Pancreas (tissue), 10 donors: Measurements from ENCODE around the gene FYB1. TPM values are rescaled to one million over a fixed set of nuclear protein-coding genes. Genes with fewer than 3 reads are reported as not detected.
"Not testable (repeated sequence)": the region's sequence is repeated elsewhere in the genome, so short reads cannot be mapped to it uniquely, and the experiment has no call there.

Source experiments
- ATAC-seq, 4 donors: fragments of 200-7000 bp; cut with Tn5 transposase; one replicate each; pipeline versions ENCODE4 v1.8.0 to v1.9.1; 2020; ENCODE audit warnings: mild to moderate bottlenecking in 4 of 4, moderate library complexity in 4 of 4
- DNase-seq, 6 donors: peaks; one replicate each; pipeline ENCODE4 v3.0.0-alpha.2; 2020
- FAIRE-seq: peaks from 2 replicates; lab custom pipeline; 2012; peaks lifted over from hg19 to GRCh38; lab: Jason Lieb, UNC
- H3K27ac ChIP-seq, 4 donors: fragments of 200-600 bp; sonication (generic); 1 replicate in 3 of 4; 2 replicates in 1 of 4; pipeline versions ENCODE4 v1.5.0 to v1.8.0; 2020
- H3K27me3 ChIP-seq, 4 donors: fragments of 200-600 bp; one replicate each; pipeline ENCODE4 v1.8.0; 2021
- H3K36me3 ChIP-seq, 3 donors: fragments of 200-600 bp; sonication (generic) in 1 of 3; one replicate each; pipeline versions ENCODE4 v1.5.0 to v1.8.0; 2020 to 2021
- H3K4me1 ChIP-seq, 3 donors: fragments of 200-600 bp; one replicate each; pipeline ENCODE4 v1.8.0; 2021
- H3K4me3 ChIP-seq, 4 donors: fragments of 200-600 bp; sonication (generic) in 2 of 4; one replicate each; pipeline versions ENCODE4 v1.5.0 to v1.8.0; 2020 to 2021
- H3K9me3 ChIP-seq, 4 donors: fragments of 200-600 bp; one replicate each; pipeline ENCODE4 v1.8.0; 2021
- WGBS, 2 donors: extraction: QIAGEN DNeasy Blood & Tissue Kit; methylation state at CpG; one replicate each; pipeline ENCODE4 v1.1.7; 2013; 5-methylcytosine and 5-hydroxymethylcytosine counted together
- intact Hi-C, 3 donors: fragments of 100-400 bp; cut with DNase I; formaldehyde crosslinking; loops; one replicate each; pipeline versions ENCODE4 v1.11.1 to v1.14.2; 2022
- polyA plus RNA-seq, 2 donors: library from polyadenylated mRNA; stranded (reverse); fragments of 200-250 nt; gene quantifications; one replicate each; pipeline ENCODE4 v1.2.3, GENCODE V29; 2013
- total RNA-seq, 6 donors: library from RNA; stranded (reverse); fragmentation: NEBNext Ultra II Directional in 4 of 6; extraction: Animal tissue kit (Norgen Biotek cat#: 25700) in 4 of 6; gene quantifications; one replicate each; pipeline versions ENCODE4 v1.2.1 to v1.2.4, GENCODE V29; 2021 to 2023
- TF ChIP-seq, protein P1 (sequence below), 4 donors: fragments of 200-600 bp; sonication (generic) in 3 of 4; IDR thresholded peaks; one replicate each; pipeline versions ENCODE4 v1.5.0 to v1.8.0; 2021; ENCODE audit warnings: antibody characterized with exemption in 4 of 4
- donor health status: healthy with polysubstance abuse.
- donor health status: DM: no; HTN: no; CAD: no; lungs with moderate emphysema.
- donor health status: DM: no; HTN: no; CAD: no.
- donor health status: control.
- donor health status: control.
- donor health status: Bipolar disorder and iron deficiency.
- donor health status: DM: yes; HTN: yes; CAD: no.
- donor health status: DM: no; HTN: no; CAD: no.
- donor health status: DM: no; HTN: no; CAD: no.
- donor health status: DM: yes; HTN: yes; CAD: no.

FYB1 gene
- total and polyA plus RNA-seq, 8 donors: 0.49 to 16.9 (median 1.6) TPM

DNA sequence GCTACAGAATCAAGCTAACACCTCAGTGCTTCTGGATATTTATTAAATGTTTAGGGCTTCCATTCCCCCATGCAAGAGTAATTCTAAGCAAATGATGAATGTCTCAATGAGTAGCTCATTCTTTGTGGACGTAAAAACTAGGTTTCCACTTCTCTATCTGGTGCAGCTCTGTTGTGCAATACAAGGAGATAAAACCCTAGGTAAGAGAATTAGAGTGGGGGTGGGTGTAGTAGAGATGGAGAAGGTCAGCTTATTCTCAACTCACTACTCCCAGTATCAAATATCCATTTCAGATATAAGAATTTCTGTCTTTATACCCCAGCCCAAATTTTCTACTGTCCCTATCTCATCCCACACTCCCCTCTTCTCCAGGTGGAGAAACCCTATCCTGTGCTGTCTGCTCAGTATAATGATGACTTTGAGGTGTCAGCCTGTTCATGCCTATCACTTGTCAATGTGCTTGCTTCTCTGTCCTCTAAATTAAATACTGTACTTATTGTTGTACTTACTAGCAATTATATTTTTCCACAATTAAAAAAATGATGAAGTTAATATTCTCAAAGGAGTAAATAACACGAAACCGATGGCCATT lies 4.3 kb upstream of the FYB1 start:
- Histone ChIP-seq H3K9me3 (no peaks in the 10 kb centered on the region), H3K36me3 (no peaks in the 10 kb centered on the region), H3K27ac (no peak overlapping the region), H3K27me3 (no peaks in the 10 kb centered on the region), H3K4me3 (no peak overlapping the region), H3K4me1 (no peaks in the 10 kb centered on the region)
- ATAC-seq (no peak), DNase-seq (no peak), FAIRE-seq (no peak)
- WGBS, 2 donors: 56 to 60% methylated on average over 3 of the region's 3 CpGs
- intact Hi-C loops: loop anchor here in 1 of 3 donors (10.0 kb wide), 1 partner anchor 321 kb away; no protein-coding TSS in a partner anchor
- TF ChIP-seq, protein P1, sequence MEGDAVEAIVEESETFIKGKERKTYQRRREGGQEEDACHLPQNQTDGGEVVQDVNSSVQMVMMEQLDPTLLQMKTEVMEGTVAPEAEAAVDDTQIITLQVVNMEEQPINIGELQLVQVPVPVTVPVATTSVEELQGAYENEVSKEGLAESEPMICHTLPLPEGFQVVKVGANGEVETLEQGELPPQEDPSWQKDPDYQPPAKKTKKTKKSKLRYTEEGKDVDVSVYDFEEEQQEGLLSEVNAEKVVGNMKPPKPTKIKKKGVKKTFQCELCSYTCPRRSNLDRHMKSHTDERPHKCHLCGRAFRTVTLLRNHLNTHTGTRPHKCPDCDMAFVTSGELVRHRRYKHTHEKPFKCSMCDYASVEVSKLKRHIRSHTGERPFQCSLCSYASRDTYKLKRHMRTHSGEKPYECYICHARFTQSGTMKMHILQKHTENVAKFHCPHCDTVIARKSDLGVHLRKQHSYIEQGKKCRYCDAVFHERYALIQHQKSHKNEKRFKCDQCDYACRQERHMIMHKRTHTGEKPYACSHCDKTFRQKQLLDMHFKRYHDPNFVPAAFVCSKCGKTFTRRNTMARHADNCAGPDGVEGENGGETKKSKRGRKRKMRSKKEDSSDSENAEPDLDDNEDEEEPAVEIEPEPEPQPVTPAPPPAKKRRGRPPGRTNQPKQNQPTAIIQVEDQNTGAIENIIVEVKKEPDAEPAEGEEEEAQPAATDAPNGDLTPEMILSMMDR (IDR thresholded peaks at IDR 0.05): no peak

DNA sequence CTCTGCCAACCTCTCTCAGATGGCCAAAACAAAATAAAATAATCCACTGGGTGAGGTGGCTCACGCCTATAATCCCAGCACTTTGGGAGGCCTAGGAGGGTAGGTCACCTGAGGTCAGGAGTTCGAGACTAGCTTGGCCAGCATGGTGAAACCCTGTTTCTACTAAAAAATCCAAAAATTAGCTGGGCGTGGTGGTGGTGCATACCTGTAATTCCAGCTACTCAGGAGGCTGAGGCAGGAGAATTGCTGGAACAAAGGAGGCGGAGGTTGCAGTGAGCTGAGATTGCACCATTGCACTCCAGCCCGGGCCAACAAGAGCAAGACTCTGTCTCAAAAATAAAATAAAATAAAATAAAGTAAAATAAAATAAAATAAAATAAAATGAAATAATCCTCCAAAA lies 2.3 kb upstream of the FYB1 start:
- not testable (repeated sequence) for H3K4me3 ChIP-seq, H3K4me1 ChIP-seq, H3K27ac ChIP-seq, DNase-seq, H3K36me3 ChIP-seq, ATAC-seq, H3K9me3 ChIP-seq, FAIRE-seq, H3K27me3 ChIP-seq
- 91 to 95% methylated on average over 5 of the region's 5 CpGs for WGBS, 2 donors
- intact Hi-C loops: loop anchor here in 1 of 3 donors (10.0 kb wide), 1 partner anchor 323 kb away; no protein-coding TSS in a partner anchor

DNA sequence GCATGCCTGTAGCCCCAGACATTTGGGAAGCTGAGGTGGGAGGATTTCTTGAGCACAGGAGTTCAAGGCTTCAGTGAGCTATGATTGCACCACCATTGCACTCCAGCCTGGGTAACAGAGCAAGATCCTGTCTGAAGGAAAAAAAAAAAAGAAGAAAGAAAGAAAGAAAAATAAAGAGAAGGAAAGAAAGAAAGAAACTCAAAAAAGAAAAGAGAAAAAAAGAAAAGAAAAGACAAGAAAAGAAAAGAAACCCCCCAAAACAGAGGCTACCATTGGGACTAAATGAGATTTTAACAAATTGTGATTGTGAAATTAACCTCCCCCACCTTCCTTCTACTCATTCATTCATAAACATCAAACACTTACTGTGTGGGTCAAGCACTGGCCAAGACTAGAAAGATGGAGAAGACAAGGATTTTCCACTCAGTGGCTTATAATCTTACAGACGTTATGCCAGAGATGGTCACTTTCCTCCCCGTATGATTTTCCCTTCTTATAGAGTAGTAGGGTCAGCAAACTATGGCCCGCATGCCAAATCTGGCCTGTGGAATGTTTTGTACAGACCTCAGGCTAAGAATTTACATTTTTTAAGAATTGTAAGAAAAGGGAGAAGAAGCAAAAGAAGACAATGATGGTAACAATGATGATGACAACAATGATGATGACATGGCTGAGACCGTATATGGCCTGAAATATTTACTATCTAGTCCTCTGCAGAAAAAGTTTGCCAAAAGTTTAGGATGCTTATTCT lies 1.1 kb upstream of the FYB1 start:
- no peak for FAIRE-seq
- Histone ChIP-seq H3K4me3 (no peak overlapping the region), H3K4me1 (no peaks in the 10 kb centered on the region), H3K27ac (no peak overlapping the region), H3K27me3 (no peaks in the 10 kb centered on the region), H3K9me3 (no peaks in the 10 kb centered on the region), H3K36me3 (no peaks in the 10 kb centered on the region)
- TF ChIP-seq, protein P1 (IDR thresholded peaks at IDR 0.05): no peak
- no peak for DNase-seq
- ATAC-seq: no peak
- whole genome bisulfite sequencing, 2 donors: 77 to 90% methylated on average over 4 of the region's 4 CpGs
- intact Hi-C loops: loop anchor here in 1 of 3 donors (10.0 kb wide), 1 partner anchor 324 kb away; no protein-coding TSS in a partner anchor

DNA sequence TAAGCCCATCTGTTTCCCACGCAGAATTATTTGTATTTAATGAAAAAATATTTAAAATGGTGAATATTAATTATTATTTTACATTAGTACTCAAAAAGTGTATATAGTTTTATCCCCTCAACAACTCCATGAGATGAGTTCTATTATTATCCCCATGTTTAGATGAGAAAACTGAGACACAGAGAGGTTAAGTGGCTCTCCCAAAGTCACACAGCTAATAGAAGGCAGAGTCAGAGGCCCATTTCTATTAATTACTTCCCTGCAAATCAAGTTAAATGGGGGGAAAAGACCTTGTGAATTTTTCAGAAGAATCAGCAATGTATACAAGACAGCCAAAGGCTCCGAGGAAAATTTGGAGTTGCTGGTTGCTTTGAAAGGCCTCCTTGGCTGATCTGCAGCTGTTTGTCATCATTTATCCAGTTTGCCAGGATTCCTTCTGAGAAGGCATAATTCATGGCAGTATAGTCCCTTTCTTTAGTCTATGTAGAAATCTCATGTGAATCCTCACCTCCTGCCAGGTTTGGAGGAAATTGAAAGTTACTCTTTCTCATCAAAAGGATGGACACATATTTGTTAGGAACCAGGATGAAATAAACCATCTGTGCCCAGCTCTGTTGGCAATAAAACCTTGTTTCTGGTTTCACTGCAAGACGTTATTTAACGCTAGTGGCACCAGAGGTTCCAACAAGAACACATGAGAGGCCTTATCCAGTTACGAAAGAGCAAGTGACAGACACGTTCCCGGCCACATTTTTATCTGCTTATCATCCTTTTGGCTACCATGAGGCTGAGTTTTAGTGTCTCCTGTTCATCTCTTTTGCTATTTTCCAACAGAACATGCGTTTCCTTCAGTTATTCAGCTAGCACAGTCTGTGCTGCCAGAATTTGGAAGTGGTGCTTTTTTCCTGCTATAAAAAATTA lies 621 bp downstream of the FYB1 start:
- FAIRE-seq (no peak), ATAC-seq (peak in 3 of 4 donors; percentile 24 to 48 (median 25)), DNase-seq (no peak)
- Histone ChIP-seq H3K27me3 (no peaks in the 10 kb centered on the region), H3K4me3 (peak overlapping the region in 1 of 4 donors; percentile 22), H3K4me1 (no peaks in the 10 kb centered on the region), H3K27ac (no peak overlapping the region), H3K36me3 (no peaks in the 10 kb centered on the region), H3K9me3 (no peaks in the 10 kb centered on the region)
- 53 to 69% methylated on average over 8 of the region's 8 CpGs for WGBS, 2 donors
- TF ChIP-seq, protein P1 (IDR thresholded peaks at IDR 0.05): no peak
- intact Hi-C loops: loop anchor here in 1 of 3 donors (10.0 kb wide), 1 partner anchor 346 kb away; no protein-coding TSS in a partner anchor
